Liver (tissue), 9 donors: ENCODE data around the gene GAS7. TPM values are rescaled to one million over a fixed set of nuclear protein-coding genes. Genes with fewer than 3 reads are reported as not detected.

Experiments used
- DNase-seq: peaks from one replicate; pipeline ENCODE4 v3.0.0-alpha.2; 2017; ENCODE audit warnings: low spot score
- H3K27ac ChIP-seq, 2 donors: one replicate each; pipeline ENCODE4 v1.7.0; 2013; ENCODE audit warnings: inconsistent platforms in 2 of 2, low read length in 2 of 2, control low read depth in 1 of 2, low read depth in 1 of 2, mild to moderate bottlenecking in 1 of 2
- H3K27me3 ChIP-seq, 4 donors: one replicate each; pipeline versions ENCODE4 v1.6.1 to v1.7.0; 2013; ENCODE audit warnings: low read length in 3 of 4, inconsistent platforms in 1 of 4, mild to moderate bottlenecking in 1 of 4, moderate library complexity in 1 of 4; ENCODE audit not compliant: control insufficient read depth in 4 of 4, insufficient read depth in 4 of 4
- H3K36me3 ChIP-seq, 4 donors: one replicate each; pipeline versions ENCODE4 v1.6.1 to v1.7.0; 2013; ENCODE audit warnings: low read length in 3 of 4, mild to moderate bottlenecking in 3 of 4, low read depth in 1 of 4, moderate library complexity in 1 of 4; ENCODE audit not compliant: control insufficient read depth in 4 of 4, insufficient read depth in 3 of 4
- H3K4me1 ChIP-seq, 4 donors: one replicate each; pipeline versions ENCODE4 v1.6.1 to v1.7.0; 2013; ENCODE audit warnings: low read length in 3 of 4, mild to moderate bottlenecking in 3 of 4, moderate library complexity in 1 of 4; ENCODE audit not compliant: control insufficient read depth in 4 of 4, insufficient read depth in 4 of 4
- H3K4me3 ChIP-seq, 3 donors: one replicate each; pipeline versions ENCODE4 v1.6.1 to v1.7.0; 2013; ENCODE audit warnings: low read length in 3 of 3, control low read depth in 1 of 3, low read depth in 1 of 3, mild to moderate bottlenecking in 1 of 3
- H3K9ac ChIP-seq, 2 donors: one replicate each; pipeline ENCODE4 v1.7.0; 2013; ENCODE audit warnings: low read length in 2 of 2, mild to moderate bottlenecking in 2 of 2, moderate library complexity in 2 of 2, control low read depth in 1 of 2, low read depth in 1 of 2
- H3K9me3 ChIP-seq, 4 donors: one replicate each; pipeline versions ENCODE4 v1.6.1 to v1.7.0; 2013; ENCODE audit warnings: low read length in 3 of 4; ENCODE audit not compliant: control insufficient read depth in 4 of 4
- ATF3 ChIP-seq: IDR thresholded peaks from 2 replicates; pipeline ENCODE4 v1.6.1; 2016; ENCODE audit warnings: antibody characterized with exemption
- CTCF ChIP-seq: fragments of 150-350 bp; IDR thresholded peaks from 2 replicates; pipeline ENCODE4 v1.5.1; 2017; ENCODE audit warnings: improper control_type of control experiment, low read depth, low read length; ENCODE audit not compliant: missing input control
- EGR1 ChIP-seq, 2 donors: IDR thresholded peaks; 2 replicates each; pipeline ENCODE4 v1.6.1; 2016 to 2018; ENCODE audit warnings: antibody characterized with exemption in 2 of 2, low read depth in 2 of 2
- FOXA1 ChIP-seq: IDR thresholded peaks from 2 replicates; pipeline ENCODE4 v1.6.1; 2016; ENCODE audit warnings: antibody characterized with exemption
- FOXA2 ChIP-seq: IDR thresholded peaks from 2 replicates; pipeline ENCODE4 v1.6.1; 2016; ENCODE audit warnings: antibody characterized with exemption
- GABPA ChIP-seq, 2 donors: IDR thresholded peaks in 1 of 2; conservative IDR thresholded peaks in 1 of 2; 2 replicates each; pipeline ENCODE4 v1.6.1; 2016; ENCODE audit warnings: antibody characterized with exemption in 2 of 2, mild to moderate bottlenecking in 1 of 2, moderate library complexity in 1 of 2
- HNF4G ChIP-seq: IDR thresholded peaks from 2 replicates; pipeline ENCODE4 v1.6.1; 2016; ENCODE audit warnings: antibody characterized with exemption
- MAX ChIP-seq: IDR thresholded peaks from 2 replicates; pipeline ENCODE4 v1.6.1; 2016; ENCODE audit warnings: antibody characterized with exemption
- NR2F2 ChIP-seq: IDR thresholded peaks from 2 replicates; pipeline ENCODE4 v1.6.1; 2016; ENCODE audit warnings: antibody characterized with exemption
- RAD21 ChIP-seq, 2 donors: IDR thresholded peaks; 2 replicates each; pipeline ENCODE4 v1.6.1; 2016; ENCODE audit warnings: antibody characterized with exemption in 2 of 2, mild to moderate bottlenecking in 2 of 2
- RXRA ChIP-seq, 2 donors: IDR thresholded peaks; 2 replicates each; pipeline ENCODE4 v1.6.1; 2017 to 2018; ENCODE audit warnings: antibody characterized with exemption in 2 of 2, mild to moderate bottlenecking in 1 of 2
- SP1 ChIP-seq: IDR thresholded peaks from 2 replicates; pipeline ENCODE4 v1.6.1; 2018; ENCODE audit warnings: antibody characterized with exemption, mild to moderate bottlenecking
- TAF1 ChIP-seq: conservative IDR thresholded peaks from 2 replicates; pipeline ENCODE4 v1.6.1; 2016; ENCODE audit warnings: antibody characterized with exemption, mild to moderate bottlenecking
- YY1 ChIP-seq: IDR thresholded peaks from 2 replicates; pipeline ENCODE4 v1.6.1; 2016; ENCODE audit warnings: antibody characterized with exemption, mild to moderate bottlenecking
- ZBTB33 ChIP-seq: IDR thresholded peaks from 2 replicates; pipeline ENCODE4 v1.6.1; 2016; ENCODE audit warnings: antibody characterized with exemption
- WGBS: extraction: QIAGEN DNeasy Blood & Tissue Kit; methylation state at CpG from one replicate; pipeline ENCODE4 v1.1.7; 2013; 5-methylcytosine and 5-hydroxymethylcytosine counted together
- polyA plus RNA-seq, 2 donors: library from polyadenylated mRNA; stranded (reverse) in 1 of 2; unstranded in 1 of 2; fragments of 200-250 nt in 1 of 2; fragments of >200 nt in 1 of 2; fragmentation: Nextera tagmentation in 1 of 2; extraction: Ambion mirVana in 1 of 2; gene quantifications; one replicate each; pipeline versions ENCODE4 v1.2.1 to v1.2.3, GENCODE V29; 2013 to 2015
- total RNA-seq, 2 donors: library from RNA; depleted of rRNA; stranded (reverse); fragments of >200 nt; gene quantifications; one replicate each; pipeline ENCODE4 v1.2.3, GENCODE V29; 2014
- donor health status: healthy.
- donor health status: healthy.
- donor health status: healthy.
- donor health status: healthy.
- donor health status: healthy.

Gene GAS7
- total and polyA plus RNA-seq, 4 donors, result 0.79 to 6.1 (median 2.5) TPM

GRCh38 chr17:10243883-10244844 lies 45.8 kb upstream of the GAS7 start (continued):
- TF ChIP-seq MAX, result no peak
- no peak for TF ChIP-seq SP1
- no peak for TF ChIP-seq NR2F2

GRCh38 chr17:10241781-10242180 lies 43.4 kb upstream of the GAS7 start:
- no peak for TF ChIP-seq ATF3
- TF ChIP-seq RXRA (IDR thresholded peaks at IDR 0.05), result no peak
- TF ChIP-seq YY1, result no peak
- no peak for TF ChIP-seq RAD21 (IDR thresholded peaks at IDR 0.05)
- no peak for TF ChIP-seq HNF4G
- no peak for TF ChIP-seq ZBTB33
- no peak for TF ChIP-seq CTCF
- TF ChIP-seq EGR1 (IDR thresholded peaks at IDR 0.05; ENCODE audit: low read depth in 2 of 2), result no peak
- TF ChIP-seq MAX, result no peak
- no peak for TF ChIP-seq NR2F2
- no peak for TF ChIP-seq SP1
- Histone ChIP-seq H3K27me3 (no peaks in the 10 kb centered on the region), H3K9ac (no peak overlapping the region), H3K4me3 (no peak overlapping the region), H3K27ac (no peak overlapping the region), H3K9me3 (no peaks in the 10 kb centered on the region), H3K36me3 (no peaks in the 10 kb centered on the region), H3K4me1 (no peaks in the 10 kb centered on the region)
- DNase-seq, result no peak
- WGBS, result 82% methylated on average over 4 of the region's 4 CpGs

GRCh38 chr17:10238661-10239060 lies 40.3 kb upstream of the GAS7 start:
- TF ChIP-seq TAF1, result no peak
- TF ChIP-seq SP1, result no peak
- no peak for TF ChIP-seq FOXA1
- TF ChIP-seq EGR1 (IDR thresholded peaks at IDR 0.05; ENCODE audit: low read depth in 2 of 2), result no peak
- no peak for TF ChIP-seq FOXA2
- no peak for TF ChIP-seq CTCF
- TF ChIP-seq GABPA (IDR thresholded peaks at IDR 0.05 in 1 of 2, conservative IDR thresholded peaks at IDR 0.05 in 1 of 2), result no peak
- H3K9me3 ChIP-seq, result peaks cover 0 to 2% (median 0%) of the 10 kb centered on the region in 4 donors
- 62% methylated on average over 2 of the region's 2 CpGs for WGBS
- no peak overlapping the region for H3K9ac ChIP-seq
- no peaks in the 10 kb centered on the region for H3K4me1 ChIP-seq
- no peak overlapping the region for H3K27ac ChIP-seq
- H3K4me3 ChIP-seq, result no peak overlapping the region
- H3K36me3 ChIP-seq, result no peaks in the 10 kb centered on the region
- no peaks in the 10 kb centered on the region for H3K27me3 ChIP-seq
- DNase-seq, result no peak
